Measurements from ENCODE around the gene PLAC9.

- TF ChIP-seq EZH2 (IDR thresholded peaks at IDR 0.05; ENCODE audit: borderline replicate concordance) (no peak), CTCF (IDR thresholded peaks at IDR 0.05; ENCODE audit: poor library complexity) (no peak), EZH2phosphoT487 (IDR thresholded peaks at IDR 0.05; ENCODE audit: low read depth, severe bottlenecking, unreplicated experiment) (no peak)
Observed at GRCh38 chr10:80171248-80171660, 38.7 kb downstream of the PLAC9 start.

Measured in hepatocyte (in vitro differentiated cells).